ENCODE results near the gene SORBS2. TPM values are rescaled to one million over a fixed set of nuclear protein-coding genes. Genes with fewer than 3 reads are reported as not detected.

SORBS2 gene
- total RNA-seq, 2 donors from 2014 or later: 7.0 to 13.8 TPM

- Histone ChIP-seq H3K27ac (ENCODE audit: low read depth, low read length) (no peak overlapping the region), H3K36me3 (ENCODE audit: control insufficient read depth, insufficient read depth, low read length) (no peaks in the 10 kb centered on the region), H3K9ac (ENCODE audit: extremely low read depth, low read length, poor library complexity, severe bottlenecking) (no peak overlapping the region), H3K9me3 (ENCODE audit: control insufficient read depth, low read length) (peaks cover 43% of the 10 kb centered on the region), H3K4me1 (ENCODE audit: control insufficient read depth, insufficient read depth, low read length) (no peaks in the 10 kb centered on the region), H3K4me3 (ENCODE audit: low read length) (no peak overlapping the region), H3K27me3 (ENCODE audit: control insufficient read depth, insufficient read depth, low read length, poor library complexity, severe bottlenecking) (no peaks in the 10 kb centered on the region)
- Mint-ChIP-seq H3K4me3 (no peak overlapping the region), H3K27me3 (ENCODE audit: insufficient read depth) (no peaks in the 10 kb centered on the region), H3K36me3 (ENCODE audit: low read depth) (peaks cover 6% of the 10 kb centered on the region), H3K27ac (no peak overlapping the region), H3K4me1 (no peaks in the 10 kb centered on the region), H3K9me3 (peaks cover 43% of the 10 kb centered on the region)
- WGBS, 2 experiments (ENCODE audit: insufficient coverage in 1 of 2, insufficient read length in 1 of 2): 88 to 96% methylated on average over 1 to 3 of the region's 3 CpGs
- DNase-seq: no peak
- TF ChIP-seq, protein P1, sequence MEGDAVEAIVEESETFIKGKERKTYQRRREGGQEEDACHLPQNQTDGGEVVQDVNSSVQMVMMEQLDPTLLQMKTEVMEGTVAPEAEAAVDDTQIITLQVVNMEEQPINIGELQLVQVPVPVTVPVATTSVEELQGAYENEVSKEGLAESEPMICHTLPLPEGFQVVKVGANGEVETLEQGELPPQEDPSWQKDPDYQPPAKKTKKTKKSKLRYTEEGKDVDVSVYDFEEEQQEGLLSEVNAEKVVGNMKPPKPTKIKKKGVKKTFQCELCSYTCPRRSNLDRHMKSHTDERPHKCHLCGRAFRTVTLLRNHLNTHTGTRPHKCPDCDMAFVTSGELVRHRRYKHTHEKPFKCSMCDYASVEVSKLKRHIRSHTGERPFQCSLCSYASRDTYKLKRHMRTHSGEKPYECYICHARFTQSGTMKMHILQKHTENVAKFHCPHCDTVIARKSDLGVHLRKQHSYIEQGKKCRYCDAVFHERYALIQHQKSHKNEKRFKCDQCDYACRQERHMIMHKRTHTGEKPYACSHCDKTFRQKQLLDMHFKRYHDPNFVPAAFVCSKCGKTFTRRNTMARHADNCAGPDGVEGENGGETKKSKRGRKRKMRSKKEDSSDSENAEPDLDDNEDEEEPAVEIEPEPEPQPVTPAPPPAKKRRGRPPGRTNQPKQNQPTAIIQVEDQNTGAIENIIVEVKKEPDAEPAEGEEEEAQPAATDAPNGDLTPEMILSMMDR (conservative IDR thresholded peaks at IDR 0.05): no peak
These were observed 41.8 kb upstream of the SORBS2 start for GRCh38 chr4:185853841-185854240.

- Mint-ChIP-seq H3K27me3 (ENCODE audit: insufficient read depth) (no peaks in the 10 kb centered on the region), H3K4me1 (peaks cover 1% of the 10 kb centered on the region), H3K27ac (no peak overlapping the region), H3K4me3 (no peak overlapping the region), H3K36me3 (ENCODE audit: low read depth) (peaks cover 6% of the 10 kb centered on the region), H3K9me3 (peaks cover 34% of the 10 kb centered on the region)
- WGBS, 2 experiments (ENCODE audit: insufficient coverage in 1 of 2, insufficient read length in 1 of 2): 100% methylated on average over 1 of the region's 1 CpG; no CpG with 5 or more reads in 1 of the 2 experiments
- no peaks in the 10 kb centered on the region for H3K27me3 ChIP-seq (ENCODE audit: control insufficient read depth, insufficient read depth, low read length, poor library complexity, severe bottlenecking)
- H3K27ac ChIP-seq (ENCODE audit: low read depth, low read length): no peak overlapping the region
- no peak overlapping the region for H3K4me3 ChIP-seq (ENCODE audit: low read length)
- H3K4me1 ChIP-seq (ENCODE audit: control insufficient read depth, insufficient read depth, low read length): no peaks in the 10 kb centered on the region
- H3K9ac ChIP-seq (ENCODE audit: extremely low read depth, low read length, poor library complexity, severe bottlenecking): no peak overlapping the region
- H3K36me3 ChIP-seq (ENCODE audit: control insufficient read depth, insufficient read depth, low read length): no peaks in the 10 kb centered on the region
- TF ChIP-seq, protein P1 (conservative IDR thresholded peaks at IDR 0.05): no peak
- H3K9me3 ChIP-seq (ENCODE audit: control insufficient read depth, low read length): peaks cover 35% of the 10 kb centered on the region
- DNase-seq: no peak
These were observed 41.0 kb upstream of the SORBS2 start for GRCh38 chr4:185852961-185853360.

GRCh38 chr4:185849664-185850550 lies 37.9 kb upstream of the SORBS2 start:
- H3K27ac ChIP-seq (ENCODE audit: low read depth, low read length): no peak overlapping the region
- DNase-seq: no peak
- H3K36me3 Mint-ChIP-seq (ENCODE audit: low read depth): no peaks in the 10 kb centered on the region
- no peaks in the 10 kb centered on the region for H3K27me3 Mint-ChIP-seq (ENCODE audit: insufficient read depth)
- H3K36me3 ChIP-seq (ENCODE audit: control insufficient read depth, insufficient read depth, low read length): no peaks in the 10 kb centered on the region
- peaks cover 23% of the 10 kb centered on the region for H3K9me3 Mint-ChIP-seq
- H3K4me3 Mint-ChIP-seq: no peak overlapping the region
- peaks cover 27% of the 10 kb centered on the region for H3K9me3 ChIP-seq (ENCODE audit: control insufficient read depth, low read length)
- WGBS, 2 experiments (ENCODE audit: insufficient coverage in 1 of 2, insufficient read length in 1 of 2): 93 to 99% methylated on average over 6 to 8 of the region's 8 CpGs
- H3K9ac ChIP-seq (ENCODE audit: extremely low read depth, low read length, poor library complexity, severe bottlenecking): no peak overlapping the region
- peaks cover 9% of the 10 kb centered on the region for H3K4me1 Mint-ChIP-seq
- H3K4me1 ChIP-seq (ENCODE audit: control insufficient read depth, insufficient read depth, low read length): peaks cover 6% of the 10 kb centered on the region
- H3K27me3 ChIP-seq (ENCODE audit: control insufficient read depth, insufficient read depth, low read length, poor library complexity, severe bottlenecking): no peaks in the 10 kb centered on the region
- H3K27ac Mint-ChIP-seq: no peak overlapping the region
- H3K4me3 ChIP-seq (ENCODE audit: low read length): no peak overlapping the region
- TF ChIP-seq, protein P1 (conservative IDR thresholded peaks at IDR 0.05): no peak

Measured in endodermal cell (in vitro differentiated cells).